B cell (primary cell): ENCODE data around the gene ITGAE.

Source experiments
- CTCF ChIP-seq: fragments of 200-600 bp; IDR thresholded peaks from one replicate; pipeline ENCODE4 v1.8.0; 2022; ENCODE audit warnings: antibody characterized with exemption, mild to moderate bottlenecking
- EZH2 ChIP-seq: IDR thresholded peaks from 2 replicates; pipeline ENCODE4 v1.6.1; 2012; ENCODE audit warnings: borderline replicate concordance, low read depth, mild to moderate bottlenecking, moderate library complexity, low read length; ENCODE audit not compliant: insufficient read depth, poor library complexity, severe bottlenecking

GRCh38 chr17:3745071-3745470 lies 55.9 kb downstream of the ITGAE start:
- TF ChIP-seq CTCF, result no peak
- TF ChIP-seq EZH2, result no peak
